Embryonic facial prominence (tissue), 1 donor: ENCODE measurements around the gene MPC1L.
"Not testable (repeated sequence)": the region's sequence is repeated elsewhere in the genome, so short reads cannot be mapped to it uniquely, and the experiment has no call there.

Source experiments
- DNase-seq: peaks from one replicate; pipeline ENCODE4 v3.0.0-alpha.2; 2016; ENCODE audit errors: extremely low spot score

The MPC1L gene

DNA sequence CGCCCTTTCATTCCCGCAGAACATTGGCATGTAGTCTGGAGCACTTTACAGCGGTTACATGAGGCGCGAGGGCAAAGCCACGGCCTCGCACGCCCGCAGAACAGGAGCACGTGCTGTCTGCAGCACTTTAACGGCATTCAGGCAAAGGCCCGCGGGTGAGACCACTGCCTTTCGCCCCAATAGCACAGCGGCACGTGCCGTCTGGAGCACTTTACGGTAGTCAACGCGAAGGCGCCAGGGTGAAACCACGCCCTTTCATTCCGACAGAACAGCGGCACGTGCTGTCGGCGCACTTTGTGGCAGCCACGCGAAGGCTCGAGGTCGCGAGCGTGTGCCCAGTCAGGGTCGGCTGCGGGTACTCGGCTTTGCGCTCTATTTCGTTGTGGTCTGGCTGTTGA, at the start of gene MPC1L:
MPC1L (plus strand) TSS at position 290 of the 398 bp plus-strand sequence. CDS start 138 bp downstream, outside the sequence.
- no peak for DNase-seq

DNA sequence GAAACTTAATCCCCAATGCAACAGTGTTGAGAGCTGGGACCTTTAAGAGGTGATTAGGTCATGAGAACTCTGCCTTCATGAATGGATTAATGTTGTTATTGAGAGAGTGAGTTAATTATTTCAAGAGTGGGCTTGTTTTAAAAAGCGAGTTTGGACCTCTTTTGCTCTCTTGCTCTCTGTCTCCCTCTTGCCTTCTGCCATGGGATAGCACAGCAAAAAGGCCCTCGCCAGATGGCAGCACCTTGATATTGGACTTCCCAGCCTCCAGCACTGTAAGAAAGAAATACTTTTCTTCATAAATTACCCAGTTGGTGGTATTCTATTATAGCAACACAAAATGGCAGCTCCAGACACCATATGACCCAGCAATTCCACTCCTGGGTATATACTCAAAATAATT, 49.5 kb upstream of the MPC1L start:
- DNase-seq = no peak

DNA sequence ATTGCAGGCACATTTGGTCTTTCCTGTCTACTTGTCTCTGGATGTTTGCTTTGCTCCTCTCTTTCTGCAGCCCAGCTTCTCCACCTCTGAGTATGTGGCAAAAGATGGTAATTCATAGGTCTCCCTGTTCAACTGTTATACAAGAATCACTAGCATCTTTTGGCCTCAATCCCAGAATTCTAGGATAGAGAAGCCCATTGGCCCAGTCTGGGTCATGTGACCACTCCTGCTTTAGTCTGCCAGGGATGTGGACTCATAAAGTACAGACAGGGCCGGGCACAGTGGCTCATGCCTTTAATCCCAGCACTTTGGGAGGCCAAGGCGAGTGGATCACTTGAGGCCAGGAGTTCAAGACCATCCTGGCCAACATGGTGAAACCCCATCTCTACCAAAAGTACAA, 47.8 kb upstream of the MPC1L start:
- not testable (repeated sequence) for DNase-seq

DNA sequence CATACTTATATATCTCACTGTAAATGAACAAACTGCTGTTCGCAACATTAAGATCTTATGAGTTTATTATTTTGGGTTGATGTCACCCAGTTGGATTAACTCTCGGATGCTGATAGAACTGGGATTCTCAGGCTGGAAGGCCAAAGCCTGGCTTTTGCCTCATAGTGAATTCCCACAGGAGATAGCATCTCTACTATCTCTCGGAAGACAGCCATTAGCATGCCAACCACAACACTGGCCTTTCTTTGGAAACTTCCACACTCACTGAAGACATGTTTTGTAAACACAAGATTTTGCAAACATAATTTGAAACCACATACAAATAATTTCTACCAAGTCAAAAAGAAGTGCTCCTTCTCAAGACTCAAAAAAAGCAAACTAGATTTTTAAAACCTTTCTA, 46.9 kb upstream of the MPC1L start:
- DNase-seq = no peak

DNA sequence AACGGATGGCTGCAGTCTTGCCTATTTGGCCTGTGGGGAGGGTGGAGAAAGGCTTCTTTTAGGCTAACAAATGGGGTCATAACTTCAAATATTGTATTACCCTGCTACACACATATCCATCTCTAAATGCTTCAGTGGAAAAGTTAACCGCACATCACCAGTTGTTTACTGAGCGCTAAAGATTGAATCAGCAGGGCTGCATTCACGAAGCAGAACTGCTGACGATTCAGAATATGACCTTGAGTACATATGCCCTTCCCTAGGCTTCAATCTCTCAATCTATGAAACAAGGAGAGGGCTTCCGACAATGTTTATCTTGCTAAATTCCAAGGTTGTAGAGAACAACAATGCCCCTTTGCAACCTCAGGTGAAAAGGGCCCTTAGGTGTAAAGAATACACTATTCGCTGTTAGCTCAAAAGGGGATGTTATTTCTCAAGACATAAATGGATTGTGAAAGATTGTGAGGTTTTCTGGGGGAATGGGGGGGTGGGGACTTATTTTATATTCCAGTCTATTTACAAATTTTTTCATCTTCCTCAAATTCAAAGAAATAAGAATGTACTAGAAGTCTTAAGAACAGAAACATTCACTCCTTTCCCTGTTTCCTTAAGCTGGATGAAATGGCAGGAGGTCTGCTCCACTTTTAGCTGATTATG, 45.1 kb upstream of the MPC1L start:
- no peak for DNase-seq

DNA sequence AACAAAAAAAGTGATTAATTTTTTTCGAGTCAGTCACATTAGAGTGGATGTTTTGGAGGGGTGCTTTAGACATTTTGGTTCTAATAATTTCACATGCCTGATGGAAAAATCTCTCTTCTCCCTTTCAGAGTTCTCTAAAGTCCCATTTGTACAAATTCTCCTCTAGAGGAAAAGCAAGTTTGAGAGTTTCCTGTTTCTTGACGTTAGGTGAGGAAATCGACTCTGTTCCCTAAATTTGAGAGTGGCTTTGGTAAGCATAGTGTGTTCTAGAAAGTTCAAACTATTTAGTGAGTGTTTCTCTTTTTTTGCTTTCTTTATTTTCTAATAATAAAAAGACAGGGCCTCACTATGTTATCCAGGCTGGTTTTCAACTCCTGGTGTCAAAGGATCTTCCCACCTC, 44.1 kb upstream of the MPC1L start:
- no peak for DNase-seq

DNA sequence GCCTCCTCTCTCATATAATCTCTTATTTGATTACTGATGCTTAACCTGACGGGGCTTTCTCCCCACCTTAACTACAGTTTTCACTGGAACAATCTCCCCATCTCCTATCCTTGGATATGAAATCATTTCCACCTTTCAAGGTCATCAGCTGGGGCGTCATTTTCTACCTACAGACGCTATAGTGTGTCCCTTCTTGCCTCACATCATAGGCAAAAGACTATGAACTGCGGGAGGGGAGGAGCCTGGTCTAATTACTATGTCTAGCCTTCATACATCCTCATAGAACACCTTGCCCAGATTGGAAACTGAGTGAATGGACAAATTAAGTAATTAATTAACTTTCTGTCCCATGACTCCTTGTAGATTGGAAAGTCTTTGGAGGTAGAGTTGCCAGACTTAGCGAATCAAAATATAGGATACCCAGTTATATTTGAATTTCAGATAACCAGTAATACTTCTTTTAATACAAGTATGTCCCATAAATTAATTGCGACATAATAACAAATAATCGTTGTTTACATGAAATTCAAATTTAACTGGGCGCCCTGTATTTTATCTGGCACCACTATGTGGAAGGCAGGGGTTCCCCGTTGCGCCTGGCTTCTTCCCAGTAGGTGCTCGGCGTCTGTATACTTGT, 43.2 kb upstream of the MPC1L start:
- no peak for DNase-seq

DNA sequence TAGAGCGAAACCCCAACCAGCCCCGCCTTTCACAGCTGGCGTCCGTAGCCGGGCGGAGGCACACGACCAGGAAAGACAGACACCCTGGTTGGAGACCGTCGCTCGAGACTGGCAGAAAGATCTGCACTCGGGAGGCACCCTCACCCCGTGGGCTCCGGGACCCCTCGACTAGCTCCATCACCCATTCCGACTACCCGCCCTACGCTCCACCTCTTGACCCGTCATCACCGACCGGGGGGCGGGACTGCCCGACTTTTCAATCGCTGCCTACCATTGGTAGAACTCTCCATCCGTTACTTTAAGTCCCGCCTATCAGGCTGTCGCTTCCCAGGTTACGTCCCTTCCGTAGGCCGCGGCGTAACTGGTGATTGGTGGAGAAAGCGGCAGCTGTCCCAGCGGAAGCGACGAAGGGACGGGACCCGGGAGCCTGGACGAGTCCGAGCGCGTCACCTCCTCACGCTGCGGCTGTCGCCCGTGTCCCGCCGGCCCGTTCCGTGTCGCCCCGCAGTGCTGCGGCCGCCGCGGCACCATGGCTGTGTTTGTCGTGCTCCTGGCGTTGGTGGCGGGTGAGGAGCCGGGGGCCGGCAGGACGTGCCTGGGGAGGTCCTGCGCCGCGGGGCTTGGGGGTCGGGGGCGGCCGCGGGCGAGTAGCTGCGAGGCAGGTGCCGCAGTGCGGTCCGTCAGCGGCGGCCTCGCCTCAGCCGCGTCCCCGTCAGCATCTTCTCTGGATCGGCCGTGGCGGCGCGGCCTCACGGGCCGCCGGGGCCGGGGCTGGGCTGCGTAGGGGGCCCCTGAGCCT, 42.5 kb upstream of the MPC1L start, which contains the start of gene ATP6AP2:
ATP6AP2 (plus strand) TSS at position 434 of the 799 bp plus-strand sequence; CDS start at position 530, 96 bp downstream.
- peak; percentile 86 for DNase-seq

DNA sequence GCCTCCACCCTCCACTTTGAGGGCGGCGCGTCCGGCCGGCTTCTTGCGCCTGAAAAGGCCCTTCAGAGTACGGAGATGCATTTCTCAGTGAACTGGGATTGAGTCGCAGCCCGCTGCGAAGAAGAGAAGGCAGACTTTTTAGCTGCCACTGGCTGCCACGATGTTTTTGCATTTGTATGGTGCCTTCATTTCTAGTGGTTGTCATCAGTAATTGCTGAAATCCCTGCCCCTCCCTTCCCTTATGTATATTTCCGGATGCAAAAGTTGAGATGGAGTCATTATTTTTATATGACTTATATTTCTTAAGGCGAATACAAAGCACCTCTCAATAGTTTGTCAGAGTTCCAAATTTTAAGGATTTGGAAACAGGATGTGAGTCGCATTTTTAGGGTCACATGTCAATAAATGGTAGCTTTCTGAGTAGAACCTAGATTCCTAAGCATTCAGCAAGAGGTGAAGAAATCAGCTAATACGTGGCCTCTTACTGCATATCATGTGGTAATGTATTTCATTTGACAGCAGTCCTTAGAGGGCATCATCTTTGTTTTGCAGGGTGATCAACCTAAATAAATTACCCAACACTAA, 41.8 kb upstream of the MPC1L start:
- DNase-seq = no peak

DNA sequence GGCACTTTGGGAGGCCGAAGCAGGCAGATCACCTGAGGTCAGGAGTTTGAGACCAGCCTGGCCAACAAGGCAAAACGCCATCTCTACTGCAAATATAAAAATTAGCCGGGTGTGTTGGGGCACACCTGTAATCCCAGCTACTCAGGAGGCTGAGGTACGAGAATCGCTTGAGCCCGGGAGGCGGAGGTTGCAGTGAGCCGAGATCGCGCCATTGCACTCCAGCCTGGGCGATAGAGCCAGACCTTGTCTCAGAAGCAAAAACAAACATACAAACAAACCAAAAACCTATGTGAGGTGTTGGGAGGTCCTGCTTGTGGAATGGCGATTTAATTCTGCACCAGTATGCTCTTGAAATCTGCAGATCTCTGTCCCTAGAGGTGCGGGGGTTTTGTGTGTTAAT, 41.0 kb upstream of the MPC1L start:
- not testable (repeated sequence) for DNase-seq

DNA sequence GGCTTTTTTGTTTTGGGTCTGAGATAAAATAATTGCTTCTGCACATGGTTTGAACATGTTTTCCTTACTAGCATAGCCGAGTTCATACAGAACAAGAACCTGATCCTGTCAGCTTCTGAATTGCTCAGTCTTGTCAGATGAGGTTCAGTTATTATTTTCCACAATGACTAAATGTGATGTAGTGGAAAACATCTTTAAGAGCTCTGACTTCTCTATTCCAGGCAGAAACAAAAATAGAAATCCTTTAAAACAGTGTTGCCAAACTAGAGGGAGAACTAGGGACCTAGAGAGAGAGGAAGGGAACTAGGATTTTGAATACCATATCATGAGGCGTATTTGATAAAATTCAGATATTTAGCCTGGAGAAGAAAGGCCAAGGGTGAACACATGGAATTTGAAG, 40.4 kb upstream of the MPC1L start:
- DNase-seq = no peak

DNA sequence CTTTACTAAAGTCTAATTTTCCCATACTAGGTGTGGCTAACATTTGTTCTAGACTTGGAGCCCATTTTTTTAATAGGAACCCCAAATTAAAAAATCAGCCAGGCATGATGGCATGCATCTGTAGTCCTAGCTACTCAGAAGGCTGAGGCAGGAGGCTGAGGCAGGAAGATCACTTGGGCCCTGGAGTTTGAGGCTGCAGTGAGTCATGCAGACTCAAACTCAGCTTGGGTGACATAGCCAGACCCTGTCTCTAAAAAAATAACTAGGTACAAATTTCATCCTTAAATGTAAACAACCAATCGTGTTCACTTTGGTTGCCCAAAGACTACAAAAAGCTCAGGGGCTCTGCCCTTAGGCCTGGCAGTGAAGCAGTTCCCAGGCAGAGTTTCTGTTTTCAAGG, 35.6 kb upstream of the MPC1L start:
- DNase-seq = not testable (repeated sequence)

DNA sequence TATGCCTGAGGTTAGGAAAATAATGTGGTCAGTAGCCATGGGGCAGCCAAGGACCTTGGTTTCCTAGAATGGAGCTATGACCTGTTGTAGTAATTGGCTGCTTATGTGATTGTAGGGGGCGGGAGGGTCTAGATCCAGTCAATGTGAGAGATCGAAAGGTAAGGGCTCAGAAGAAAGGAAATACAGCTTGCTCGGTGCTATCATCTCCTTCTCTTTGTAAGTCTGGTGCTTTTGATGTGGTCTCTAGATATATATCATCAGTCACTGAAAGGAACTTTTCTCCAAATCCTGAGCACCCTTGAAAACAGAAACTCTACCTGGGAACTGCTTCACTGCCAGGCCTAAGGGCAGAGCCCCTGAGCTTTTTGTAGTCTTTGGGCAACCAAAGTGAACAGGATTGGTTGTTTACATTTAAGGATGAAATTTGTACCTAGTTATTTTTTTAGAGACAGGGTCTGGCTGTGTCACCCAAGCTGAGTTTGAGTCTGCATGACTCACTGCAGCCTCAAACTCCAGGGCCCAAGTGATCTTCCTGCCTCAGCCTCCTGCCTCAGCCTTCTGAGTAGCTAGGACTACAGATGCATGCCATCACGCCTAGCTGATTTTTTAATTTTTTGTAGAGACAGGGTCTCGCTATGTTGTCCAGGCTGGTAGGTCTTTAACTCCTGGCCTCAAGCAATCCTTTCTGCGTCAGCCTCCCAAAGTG, 33.5 kb upstream of the MPC1L start:
- DNase-seq = not testable (repeated sequence)

DNA sequence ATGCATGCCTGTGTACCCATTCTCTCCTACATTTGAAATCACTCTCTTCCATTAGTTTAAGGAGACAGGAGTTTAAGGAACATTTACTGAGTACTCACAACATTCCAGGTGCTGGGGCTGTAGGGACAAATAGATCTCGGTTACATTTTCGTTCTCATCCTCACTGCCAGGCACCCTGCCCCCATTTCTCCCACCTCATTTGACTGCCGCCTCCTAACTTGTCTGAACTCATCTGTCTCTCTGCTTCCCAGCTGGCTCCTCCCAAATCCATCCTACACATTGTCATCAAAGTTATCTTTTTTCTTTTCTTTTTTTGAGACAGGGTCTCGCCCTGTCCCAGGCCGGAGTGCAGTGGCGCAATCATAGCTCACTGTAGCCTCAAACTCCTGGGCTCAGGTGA, 19.8 kb upstream of the MPC1L start:
- no peak for DNase-seq

DNA sequence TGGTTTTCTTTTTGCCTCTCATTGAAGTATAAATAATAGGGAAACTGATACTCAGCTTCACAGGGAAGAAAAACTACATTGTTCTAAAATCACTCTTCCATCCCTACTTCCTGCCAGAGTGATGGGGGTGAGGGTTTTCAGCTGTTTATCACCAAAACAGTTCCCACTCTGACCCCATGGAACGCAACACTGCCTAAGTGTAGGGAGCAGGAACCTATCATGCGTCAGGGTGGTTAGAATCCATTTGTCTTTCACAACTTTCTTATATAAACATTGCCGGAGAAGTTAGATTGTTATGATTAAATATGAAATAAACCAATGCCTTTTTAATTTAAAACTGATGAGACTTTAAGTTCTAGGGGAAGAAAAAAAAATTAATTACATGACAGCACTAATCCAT, 15.8 kb upstream of the MPC1L start:
- DNase-seq = no peak

DNA sequence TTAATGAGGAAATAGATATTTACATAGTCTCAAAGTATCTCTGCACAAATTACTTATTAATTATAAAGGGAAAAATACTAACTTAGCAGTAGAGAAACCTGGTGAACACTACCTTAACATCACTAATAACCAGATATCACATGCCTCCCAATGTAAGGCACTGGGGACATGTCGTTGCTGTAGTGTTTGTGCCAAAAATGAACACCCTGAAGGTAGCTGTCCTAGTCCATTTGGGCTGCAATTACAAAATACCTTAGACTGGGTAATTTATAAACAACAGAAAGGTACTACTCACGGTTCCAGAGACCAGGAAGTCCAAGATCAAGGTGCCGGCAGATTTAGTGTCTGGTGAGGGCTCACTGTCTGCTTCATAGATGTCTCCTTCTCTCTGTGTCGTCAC, 10.7 kb upstream of the MPC1L start:
- DNase-seq = no peak

DNA sequence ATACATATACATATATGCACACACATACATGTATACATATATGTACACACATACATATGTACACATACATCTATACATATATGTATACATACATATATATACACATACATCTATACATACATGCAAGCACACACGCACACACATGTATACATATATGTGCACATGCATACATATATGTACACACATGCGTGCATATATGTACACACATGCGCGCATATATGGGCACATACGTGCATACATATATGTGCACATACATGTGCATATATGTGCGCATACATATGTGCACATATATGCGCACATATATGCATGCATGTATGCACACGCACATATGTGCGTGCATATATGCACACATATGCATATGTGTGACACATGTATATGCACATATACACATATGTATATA, 7.3 kb upstream of the MPC1L start:
- DNase-seq = no peak

DNA sequence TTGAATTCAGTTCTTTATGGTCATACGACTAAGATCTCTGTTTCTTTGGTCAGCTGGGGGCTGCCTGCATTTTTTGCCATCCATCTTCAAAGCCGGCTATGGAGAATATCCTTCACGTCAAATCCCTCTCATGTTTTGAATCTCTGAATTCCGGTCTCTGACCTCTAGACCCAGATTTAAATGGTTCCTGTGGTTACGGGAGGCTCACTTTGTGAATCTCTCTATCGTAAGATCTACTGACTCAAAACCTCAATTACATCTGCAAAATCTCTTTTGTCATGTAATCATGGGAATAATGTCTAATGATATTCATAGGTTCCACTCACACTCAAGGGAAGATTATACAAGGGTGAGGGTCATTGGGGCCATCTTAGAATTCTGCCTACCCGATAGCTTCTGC, 5.7 kb upstream of the MPC1L start:
- DNase-seq = no peak

DNA sequence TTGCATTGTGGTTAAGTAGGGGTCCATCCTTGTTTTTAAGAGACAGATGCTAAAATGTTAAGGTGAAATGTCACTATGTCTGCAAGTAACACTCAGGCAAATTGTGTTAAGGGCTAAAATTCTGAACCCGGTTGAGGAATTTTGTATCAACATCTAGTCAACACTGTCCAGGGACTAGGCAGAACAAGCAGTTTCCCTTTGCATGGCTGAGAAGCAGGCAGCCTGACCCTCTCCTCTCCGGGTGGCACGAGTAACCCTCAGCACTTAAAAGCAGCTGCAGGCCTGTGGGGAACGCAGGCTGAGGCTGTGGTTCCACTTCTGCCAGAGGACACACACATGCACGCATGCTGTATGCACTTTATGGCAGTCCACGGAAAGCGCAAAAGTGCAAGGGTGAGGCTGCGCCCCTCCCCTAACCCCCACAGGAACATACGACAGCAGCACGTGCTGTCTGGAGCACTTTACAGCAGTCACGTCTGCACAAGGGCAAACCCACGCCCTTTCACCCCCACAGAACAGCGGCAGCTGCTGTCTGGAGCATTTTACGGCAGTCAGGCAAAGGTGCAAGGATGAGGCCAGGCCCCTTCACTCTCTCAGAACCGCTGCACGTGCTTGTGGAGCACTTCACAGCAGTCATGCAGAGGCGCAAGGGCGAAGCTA, 619 bp upstream of the MPC1L start:
- no peak for DNase-seq

DNA sequence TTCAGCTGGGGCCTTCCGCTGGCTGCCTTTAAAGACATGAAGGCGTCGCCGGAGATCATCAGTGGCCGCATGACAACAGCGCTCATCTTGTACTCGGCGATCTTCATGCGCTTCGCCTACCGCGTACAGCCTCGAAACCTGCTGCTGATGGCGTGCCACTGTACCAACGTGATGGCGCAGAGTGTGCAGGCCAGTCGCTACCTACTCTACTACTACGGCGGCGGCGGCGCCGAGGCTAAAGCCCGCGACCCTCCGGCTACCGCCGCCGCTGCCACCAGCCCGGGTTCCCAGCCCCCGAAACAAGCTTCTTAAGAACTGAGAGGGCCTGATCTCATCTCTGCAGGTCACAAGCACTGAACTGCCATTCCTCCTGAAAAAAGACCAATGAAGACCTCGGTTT, 437 bp downstream of the MPC1L start:
- no peak for DNase-seq

DNA sequence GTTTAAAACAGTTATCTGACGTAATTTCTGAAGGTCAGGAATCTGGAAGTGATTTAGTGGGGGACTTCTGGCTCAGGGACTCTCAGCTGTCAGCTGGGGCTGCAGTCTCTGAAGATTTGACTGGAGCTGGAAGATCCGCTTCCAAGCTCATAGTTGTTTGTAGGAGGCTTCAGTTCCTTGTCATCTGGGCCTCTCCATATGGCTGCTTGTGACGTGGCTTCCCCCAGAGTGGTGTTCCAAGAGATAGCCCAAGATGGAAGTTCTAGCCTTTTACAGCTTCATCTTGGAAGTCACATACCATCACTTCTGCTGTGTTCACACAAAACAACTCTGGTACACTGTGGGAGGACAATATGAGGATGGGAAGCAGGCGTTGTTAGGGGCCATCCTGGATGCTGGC, 2.1 kb downstream of the MPC1L start:
- DNase-seq = no peak
